Endometrial microvascular endothelial cells (primary cell): ENCODE results near the gene PDHX. TPM values are rescaled to one million over a fixed set of nuclear protein-coding genes. Genes with fewer than 3 reads are reported as not detected.
"Not testable (repeated sequence)": the region's sequence is repeated elsewhere in the genome, so short reads cannot be mapped to it uniquely, and the experiment has no call there.

Experiments used
- in situ Hi-C: cut with HindIII; loops from 2 replicates; pipeline ENCODE4 v1.10.0; 2017; ENCODE audit warnings: low sequenced_read_pairs, low pct_unique_long_range_greater_than_20kb; ENCODE audit errors: inconsistent ontology term
- total RNA-seq: library from RNA; depleted of rRNA; stranded (reverse); fragments of >200 nt; gene quantifications from one replicate; pipeline ENCODE4 v1.2.3, GENCODE V29; 2015; ENCODE audit errors: inconsistent ontology term

PDHX gene
- total RNA-seq, 1 donor from 2014 or later = 28.3 TPM

DNA sequence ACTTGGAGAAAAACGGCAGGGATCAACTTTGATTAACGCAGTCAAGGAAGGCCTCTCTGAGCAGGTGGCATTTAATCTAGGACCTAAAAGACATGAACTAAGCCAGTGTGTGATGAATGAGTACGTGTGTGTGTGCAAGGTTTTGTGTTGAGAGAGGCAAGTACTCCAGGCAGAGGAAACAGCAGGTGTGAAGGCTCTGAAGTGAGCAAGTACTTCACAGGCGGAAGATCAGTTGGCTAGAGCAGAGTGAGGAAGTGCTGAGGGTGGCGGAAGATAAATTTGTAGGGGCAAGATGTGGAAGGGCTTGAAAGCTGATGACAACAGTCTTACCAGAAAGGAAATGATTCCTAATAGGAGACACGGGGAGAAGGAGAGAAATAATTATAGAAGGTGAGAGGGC, 7.0 kb upstream of the PDHX start:
- in situ Hi-C loops = no loop called here

DNA sequence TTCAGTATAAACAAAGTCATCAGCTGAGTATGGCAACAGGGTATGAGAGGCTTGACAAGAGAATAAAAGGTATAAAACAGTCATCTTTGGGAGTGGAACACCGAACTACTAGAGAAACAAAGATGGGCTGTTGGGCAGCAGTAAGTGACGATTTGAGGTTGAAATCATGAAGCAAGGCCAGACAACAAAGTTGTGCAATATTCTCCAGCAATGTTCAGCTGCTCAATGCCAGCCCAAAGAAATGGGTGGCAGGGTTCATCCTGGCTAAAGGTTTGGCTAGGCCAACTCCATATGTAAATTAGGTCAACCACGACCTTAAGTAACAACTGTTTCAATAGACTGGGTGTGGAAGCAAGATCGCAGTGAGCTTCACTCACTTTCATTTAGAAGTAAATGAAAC, 6.5 kb upstream of the PDHX start:
- in situ Hi-C loops = no loop called here

DNA sequence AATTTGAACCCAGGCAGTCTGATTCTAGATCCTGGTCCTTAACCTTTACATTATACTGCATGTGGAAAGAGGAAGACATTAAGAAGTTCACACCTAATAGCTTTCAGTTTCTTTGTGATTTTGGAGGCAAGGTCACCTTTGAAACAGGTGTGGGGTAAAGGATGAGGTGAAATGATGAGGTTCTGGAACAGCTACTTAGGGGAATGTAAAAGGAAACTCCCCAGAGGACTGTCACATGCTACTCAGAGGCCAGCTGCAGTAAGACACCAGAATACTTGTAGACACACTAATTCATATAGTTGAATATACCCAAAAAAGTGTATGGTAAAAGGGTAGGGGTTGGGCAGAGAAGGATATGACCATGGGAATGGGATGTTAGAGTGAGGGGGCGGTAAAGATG, 5.6 kb upstream of the PDHX start:
- in situ Hi-C loops = no loop called here

DNA sequence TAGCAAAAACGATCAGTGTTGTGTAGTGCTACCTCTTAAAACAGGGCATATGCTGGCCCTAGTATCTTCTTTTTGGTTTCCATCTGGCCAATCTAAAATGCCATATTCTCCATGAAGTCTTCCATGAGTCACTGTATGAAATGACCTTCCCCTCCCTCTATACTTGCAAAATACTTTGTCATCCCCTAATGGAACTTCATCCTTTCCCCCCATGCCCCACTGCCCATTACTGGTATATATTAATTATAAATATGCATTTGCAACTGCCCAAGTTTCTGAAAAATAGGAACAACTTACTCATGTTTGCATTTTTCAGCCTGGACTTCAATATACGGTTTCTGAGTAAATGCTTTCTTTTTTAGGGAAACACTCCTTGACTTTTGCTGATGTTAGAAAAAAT, 4.7 kb upstream of the PDHX start:
- in situ Hi-C loops = no loop called here

DNA sequence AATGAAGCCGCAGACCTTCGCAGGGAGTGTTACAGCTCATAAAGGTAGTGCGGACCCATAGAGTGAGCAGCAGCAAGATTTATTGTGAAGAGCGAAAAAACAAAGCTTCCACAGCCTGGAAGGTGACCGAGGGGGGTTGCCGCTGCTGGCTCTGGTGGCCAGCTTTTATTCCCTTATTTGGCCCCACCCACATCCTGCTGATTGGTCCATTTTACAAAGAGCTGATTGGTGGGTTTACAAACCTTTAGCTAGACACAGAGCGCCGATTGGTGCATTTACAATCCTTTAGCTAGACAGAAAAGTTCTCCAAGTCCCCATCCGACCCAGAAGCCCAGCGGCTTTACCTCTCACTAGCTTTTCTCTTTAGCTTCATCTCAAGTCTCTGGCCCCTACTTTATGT, 2.9 kb upstream of the PDHX start:
- in situ Hi-C loops = not testable (repeated sequence)

DNA sequence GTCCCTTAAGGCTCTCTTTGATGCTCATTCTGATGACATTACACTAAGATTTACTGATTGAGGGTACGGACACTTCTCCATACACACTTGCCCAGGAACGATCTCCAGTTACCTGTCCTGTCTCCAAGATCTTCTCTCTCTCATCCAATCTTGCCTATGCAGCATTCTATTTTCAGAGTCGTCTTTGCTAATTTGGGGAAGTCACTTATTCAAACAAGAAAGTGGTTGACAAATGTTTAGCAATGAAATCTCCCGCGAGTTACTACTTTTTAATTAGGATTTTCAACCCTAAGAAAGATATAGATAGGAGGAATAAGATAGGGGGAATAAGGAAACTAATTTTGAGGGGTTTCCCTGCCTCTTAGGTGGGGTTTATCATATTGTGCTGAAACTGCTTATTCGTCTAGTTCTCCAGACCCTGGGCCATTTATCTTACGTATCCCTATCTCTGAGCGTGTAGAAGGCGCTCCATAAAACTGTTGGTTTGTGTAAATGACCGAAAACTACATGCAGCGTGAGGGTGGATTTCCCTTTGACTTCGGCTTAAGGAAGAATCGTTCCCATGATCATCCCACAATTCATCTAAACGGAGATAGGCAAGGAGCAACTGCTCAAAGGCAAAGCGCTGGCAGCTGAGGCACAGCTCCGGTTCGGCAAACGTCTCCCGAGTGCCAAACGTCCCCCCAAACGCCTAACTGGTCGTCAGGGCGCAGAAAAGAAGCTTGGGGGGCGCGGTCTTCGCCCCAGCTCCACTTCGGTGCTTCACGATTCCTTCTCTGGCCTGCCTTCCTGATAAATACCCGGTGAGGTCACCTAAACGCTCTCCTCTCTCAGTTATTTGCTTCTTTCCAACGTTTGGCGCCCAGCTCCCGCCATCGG, 1.0 kb upstream of the PDHX start:
- in situ Hi-C loops = no loop called here

DNA sequence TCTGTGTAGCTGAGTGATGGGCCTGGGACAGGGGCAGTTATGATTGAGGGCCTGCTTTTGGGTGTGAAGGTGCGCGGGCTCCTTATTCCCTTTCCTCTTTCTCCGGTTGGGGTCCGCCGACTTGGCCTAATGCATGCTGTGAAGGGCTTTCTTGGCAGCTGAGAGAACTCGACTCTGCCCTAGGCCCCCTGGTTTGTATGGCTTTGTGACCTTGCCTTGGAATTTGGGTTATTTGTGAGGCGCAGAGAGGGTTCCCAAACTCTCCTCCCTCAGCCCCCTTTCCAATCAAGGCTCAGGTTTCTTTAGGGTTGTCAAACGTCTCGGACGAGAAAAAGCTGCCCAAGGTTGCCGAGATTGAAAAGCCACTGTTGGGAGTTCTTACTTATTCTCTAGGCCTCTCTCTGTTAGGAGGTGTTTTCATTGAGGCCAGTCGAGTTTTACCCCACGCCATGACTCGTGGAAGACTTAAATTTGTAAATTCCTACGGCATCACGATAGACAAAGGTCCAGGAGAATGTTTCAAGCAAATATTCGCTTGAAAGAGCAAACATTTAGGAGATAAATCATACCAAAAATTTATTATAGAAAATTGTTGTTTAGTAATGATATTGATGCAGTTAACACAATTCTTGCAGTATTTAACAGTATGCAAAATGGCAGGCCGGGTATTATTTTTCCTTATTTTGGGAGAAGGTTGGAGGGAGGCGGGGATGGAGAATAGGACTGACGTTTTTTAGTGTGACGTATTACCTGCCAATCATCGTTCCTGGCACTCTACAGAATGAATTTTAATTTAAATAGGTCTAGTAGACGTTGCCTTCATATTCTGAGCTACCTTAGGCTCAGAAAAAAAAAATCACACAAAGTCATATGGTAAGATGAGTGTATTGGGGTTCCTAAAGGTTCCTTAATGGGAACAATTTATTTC, 689 bp downstream of the PDHX start:
- in situ Hi-C loops = no loop called here

DNA sequence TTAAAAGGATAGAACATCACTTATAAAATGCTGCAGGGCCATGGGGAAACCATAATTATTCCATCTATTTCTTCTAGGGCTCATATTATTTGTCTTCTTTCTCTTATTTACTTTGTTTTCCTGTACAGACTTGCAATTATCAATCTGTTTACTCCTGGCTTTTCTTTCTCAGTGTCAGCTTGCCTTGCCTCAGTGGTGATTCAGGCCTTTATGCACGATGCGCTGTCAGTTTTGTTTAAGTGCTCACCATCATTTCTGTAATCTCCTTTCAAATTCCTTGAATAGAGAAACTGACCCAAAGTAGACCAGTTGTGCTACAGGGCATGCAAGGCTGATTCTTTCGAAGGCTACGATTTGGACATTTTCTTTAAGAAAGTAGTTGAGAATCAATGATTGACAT, 4.7 kb downstream of the PDHX start:
- in situ Hi-C loops = no loop called here

DNA sequence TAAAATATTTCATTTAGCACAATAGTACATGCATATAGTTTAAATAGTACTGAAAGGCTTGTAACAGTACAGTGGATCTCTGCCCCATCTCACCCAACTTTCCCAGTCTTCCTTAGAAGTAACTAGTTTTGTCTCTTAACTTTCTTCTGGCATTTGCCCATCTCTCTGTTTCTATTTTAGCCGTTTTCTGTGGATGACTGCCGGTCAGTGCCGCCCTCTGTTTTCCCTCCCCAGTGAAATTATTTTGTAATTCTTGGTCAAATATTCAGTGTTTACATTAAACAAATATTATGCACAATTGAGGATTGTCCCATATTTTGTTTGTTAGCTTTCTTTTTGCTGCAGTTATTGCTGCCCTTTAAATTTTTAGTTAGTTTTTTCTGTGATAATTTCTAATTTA, 8.3 kb downstream of the PDHX start:
- in situ Hi-C loops = no loop called here

DNA sequence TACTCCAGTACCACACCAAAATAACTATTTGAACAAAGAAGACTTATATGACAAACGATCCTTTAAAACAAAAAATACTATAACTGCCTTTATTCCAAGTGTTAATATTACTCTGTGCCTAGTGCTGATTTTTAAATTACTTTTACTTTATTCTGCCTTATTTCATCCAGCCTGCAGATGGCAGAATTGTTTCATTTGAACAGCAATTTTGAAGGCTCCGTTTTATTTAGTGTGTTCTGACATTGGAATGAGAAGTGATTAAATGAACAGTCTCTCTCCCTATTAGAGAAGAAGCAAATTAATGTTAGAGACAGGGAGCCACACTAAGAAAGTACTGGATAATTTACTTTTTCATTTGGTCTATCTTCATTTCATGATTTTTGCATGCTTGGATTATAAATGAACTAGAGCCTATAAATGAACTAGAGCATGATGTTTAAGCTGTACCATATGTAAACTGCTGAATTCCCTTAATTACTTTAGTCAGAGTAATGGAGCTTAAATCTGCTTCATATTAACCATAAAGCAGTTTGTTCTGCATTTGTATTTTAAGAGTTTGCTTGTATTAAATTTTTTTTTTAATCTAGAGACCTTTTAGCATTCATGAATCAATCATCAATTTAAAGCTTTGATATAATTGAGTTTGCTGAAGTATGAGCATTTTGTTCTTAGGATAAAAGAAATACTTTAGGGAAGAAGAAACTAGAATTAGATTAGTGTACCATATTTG, 9.8 kb downstream of the PDHX start:
- in situ Hi-C loops = no loop called here

DNA sequence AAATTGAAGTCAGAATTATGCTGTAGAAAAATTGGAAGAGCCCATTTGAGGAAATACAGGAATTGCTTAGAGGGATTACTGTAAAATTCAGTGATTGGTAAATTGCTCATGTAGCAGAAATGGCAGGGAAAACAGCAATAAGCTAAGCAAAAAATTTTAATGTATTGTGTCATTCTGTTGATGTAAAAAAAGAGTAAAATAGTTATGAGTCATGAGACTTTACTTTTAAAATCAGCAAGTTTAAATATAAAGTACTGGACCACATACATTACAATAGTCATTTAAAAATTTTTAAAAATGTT, 10.4 kb downstream of the PDHX start:
- in situ Hi-C loops = no loop called here

DNA sequence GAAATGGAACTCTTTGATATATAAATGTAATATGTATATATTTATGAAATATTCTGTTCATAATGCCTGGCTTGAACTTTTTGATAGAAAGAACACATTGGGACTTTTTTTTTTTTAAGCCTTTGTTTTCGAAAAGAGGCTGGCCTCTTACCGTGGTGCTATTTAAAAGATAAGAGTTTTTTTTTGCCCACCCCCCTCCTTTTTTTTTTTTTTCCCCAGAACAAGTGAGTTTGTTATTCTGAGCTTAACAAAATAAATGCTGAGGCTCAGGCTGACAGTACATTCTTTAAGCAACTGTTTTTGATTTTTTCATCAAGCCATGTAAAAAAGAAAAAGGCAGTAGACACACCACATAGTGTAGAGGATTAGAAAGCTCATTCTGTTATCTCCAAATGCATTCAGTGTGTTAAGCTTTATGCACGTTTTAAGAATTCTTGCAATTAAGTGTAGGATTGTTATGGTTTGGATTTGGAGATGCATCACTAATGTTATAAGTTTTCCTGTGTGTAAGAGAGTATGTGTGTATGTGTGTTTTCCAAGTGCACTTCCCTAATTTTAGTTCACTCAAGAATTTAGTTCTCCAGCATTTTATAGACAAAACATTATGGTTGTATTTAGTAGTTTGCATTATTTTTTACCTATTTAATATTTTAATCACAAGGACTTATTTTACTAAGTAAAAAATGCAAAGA, 12.0 kb downstream of the PDHX start:
- in situ Hi-C loops = no loop called here

DNA sequence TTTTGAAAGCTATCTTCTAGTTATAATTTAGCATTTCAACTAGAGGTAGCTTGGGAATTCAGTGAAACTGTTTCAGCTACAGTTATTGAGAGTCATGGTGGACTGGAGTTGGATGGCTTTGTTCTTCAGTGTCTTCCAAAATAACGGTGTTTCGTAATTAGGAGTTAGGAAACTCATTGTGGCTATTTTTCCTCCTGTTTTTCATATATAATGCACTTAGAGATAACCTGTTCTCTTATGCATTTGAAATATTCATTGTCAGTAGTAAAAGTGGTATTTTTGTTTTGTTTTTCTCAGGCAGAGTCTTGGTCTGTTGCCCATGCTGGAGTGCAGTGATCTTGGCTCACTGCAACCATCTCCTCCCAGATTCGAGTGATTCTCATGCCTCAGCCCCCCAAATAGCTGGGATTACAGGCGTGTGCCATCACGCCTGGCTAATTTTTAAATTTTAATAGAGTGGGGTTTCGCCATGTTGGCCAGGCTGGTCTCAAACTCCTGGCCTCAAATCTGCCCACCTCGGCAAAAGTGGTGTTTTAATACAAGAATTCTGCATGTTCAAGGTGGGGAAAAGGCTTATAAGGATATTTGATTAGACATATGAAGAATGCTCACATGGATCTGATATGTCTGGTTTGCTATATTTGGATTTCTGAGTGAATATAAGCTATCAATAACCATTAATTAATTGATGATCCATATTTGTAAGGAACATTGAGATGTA, 12.7 kb downstream of the PDHX start:
- in situ Hi-C loops = no loop called here

DNA sequence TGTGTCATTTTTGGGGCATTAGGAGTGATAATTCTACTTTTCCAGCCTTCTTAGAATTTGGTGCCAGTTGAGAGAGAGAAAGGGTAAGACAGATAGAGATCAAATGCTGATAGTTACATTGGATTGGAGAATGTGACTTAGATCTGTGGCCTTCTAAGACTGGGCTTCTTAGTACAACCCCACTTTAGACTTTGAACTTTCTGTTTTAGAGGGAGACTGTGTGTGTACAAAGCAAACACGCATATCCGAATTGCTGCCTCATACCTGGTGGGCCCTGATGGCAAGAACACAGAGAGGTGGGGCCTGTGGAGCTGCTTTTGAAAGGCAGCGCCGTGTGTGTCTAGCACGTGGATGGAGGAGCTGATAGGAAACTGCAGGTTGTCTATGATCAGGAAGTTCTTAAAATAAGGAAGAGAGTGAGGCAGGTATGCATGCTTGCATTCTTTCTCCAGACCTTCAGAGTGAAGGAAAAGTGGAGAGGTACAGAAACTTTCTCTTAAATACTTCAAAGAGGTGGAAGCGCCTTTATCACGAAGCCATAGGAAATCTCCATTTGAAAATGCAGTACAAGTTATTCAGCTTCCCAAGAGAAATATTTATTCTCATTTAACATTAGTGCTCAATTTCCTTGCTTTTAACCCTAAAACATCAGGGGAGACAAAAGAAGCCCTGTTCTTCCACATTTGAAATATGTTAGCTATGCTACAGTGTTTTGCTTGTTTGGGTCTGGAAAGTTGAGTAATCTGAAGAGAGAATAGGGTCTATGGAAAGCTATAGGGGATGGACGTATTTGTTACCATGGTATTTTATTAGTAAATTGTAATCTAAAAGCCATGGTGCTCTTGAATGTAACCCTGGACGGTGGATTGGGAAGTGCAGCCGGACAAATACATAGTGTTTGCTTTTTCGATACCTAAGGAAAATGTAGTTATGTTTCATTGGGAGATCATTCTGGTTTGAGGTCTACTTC, 13.7 kb downstream of the PDHX start:
- in situ Hi-C loops = no loop called here

DNA sequence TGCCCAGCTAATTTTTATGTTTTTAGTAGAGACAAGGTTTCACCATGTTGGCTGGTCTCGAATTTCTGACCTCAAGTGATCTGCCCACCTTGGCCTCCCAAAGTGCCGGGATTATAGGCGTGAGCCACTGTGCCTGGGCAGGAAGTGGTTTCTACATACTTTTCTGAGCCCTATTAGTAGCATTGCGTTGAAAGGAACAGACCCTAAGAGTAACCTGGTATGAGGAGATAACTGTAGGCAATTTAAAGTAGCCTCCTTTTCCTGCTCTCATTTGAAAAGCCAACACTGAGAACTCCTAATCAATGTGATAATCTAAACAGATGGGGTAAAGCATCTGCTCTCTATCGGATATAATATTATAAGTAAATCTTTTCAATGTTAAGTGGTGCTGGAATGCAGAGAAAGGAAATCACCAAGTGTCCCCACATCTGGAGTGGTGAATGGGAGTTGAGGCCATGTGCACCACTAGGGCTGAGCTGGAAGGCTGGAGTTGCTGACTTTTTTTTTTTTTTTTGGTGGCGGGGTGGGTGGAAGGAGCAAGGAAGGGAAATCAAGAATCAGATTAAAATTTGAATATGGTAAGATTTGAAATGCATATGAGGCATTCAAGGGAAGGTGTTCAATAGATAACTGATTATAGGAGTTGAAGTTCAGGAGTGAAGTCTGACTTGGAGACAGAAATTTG, 20.7 kb downstream of the PDHX start:
- in situ Hi-C loops = no loop called here

DNA sequence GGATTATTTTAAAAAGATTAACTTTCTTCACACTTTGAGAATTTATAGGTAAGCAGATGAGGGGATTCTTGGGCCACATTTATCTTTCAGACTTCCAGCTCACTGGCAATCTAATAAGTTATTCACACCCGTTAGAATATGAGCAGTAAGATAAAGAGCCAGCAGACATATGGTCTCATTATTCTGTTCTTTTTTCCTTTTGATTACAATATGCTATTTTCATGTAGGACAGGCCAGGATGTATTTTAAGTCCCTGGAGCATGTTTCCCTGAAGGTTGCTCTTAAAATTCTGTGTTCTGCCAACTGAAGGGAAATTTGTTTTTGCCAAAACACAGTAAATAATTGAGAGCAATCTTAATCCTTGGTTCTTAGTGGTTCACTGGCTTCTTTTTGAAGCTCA, 22.2 kb downstream of the PDHX start:
- in situ Hi-C loops = no loop called here
